Panc1 (cell line): ENCODE results near the gene GPR32. TPM values are rescaled to one million over a fixed set of nuclear protein-coding genes. Genes with fewer than 3 reads are reported as not detected.

Experiments
- ATAC-seq: fragments of 200-7000 bp; cut with Tn5 transposase; 2 replicates; pipeline ENCODE4 v1.9.1; 2020; ENCODE audit warnings: mild to moderate bottlenecking, moderate library complexity
- BruUV-seq: library from RNA; stranded (reverse); fragments of 400-500 nt; replicated peaks from 2 replicates; lab custom pipeline; 2021; lab: Mats Ljungman, UMichigan
- CTCF ChIA-PET: fragments of 300-600 bp; sonication (Branson Sonifier 250); formaldehyde crosslinking; loops from one replicate; lab custom pipeline; 2022; ENCODE audit warnings: antibody characterized with exemption; lab: Charles Lee
- POLR2A ChIA-PET: fragments of 300-600 bp; sonication (Branson Sonifier 250); formaldehyde crosslinking; loops from one replicate; lab custom pipeline; 2022; ENCODE audit warnings: antibody characterized with exemption; lab: Charles Lee
- DNase-seq: peaks from one replicate; pipeline ENCODE4 v3.0.0-alpha.2; 2010; ENCODE audit warnings: low read depth, low spot score
- H3K27ac ChIP-seq: 2 replicates; pipeline ENCODE4 v1.5.1; 2011; ENCODE audit warnings: mild to moderate bottlenecking, low read length, inconsistent platforms
- H3K27me3 ChIP-seq: fragments of 200-500 bp; sonication (Bioruptor generic); 2 replicates; pipeline ENCODE4 v1.6.0; 2014; ENCODE audit warnings: low read length, inconsistent platforms; ENCODE audit not compliant: control insufficient read depth, insufficient read depth
- H3K36me3 ChIP-seq: fragments of 200-500 bp; sonication (Bioruptor generic); 2 replicates; pipeline ENCODE4 v1.5.1; 2014; ENCODE audit warnings: inconsistent platforms, mild to moderate bottlenecking, low read length, moderate library complexity; ENCODE audit not compliant: control insufficient read depth, insufficient read depth
- H3K4me1 ChIP-seq: 2 replicates; pipeline ENCODE4 v1.5.1; 2011; ENCODE audit warnings: inconsistent platforms, mild to moderate bottlenecking, low read length, moderate library complexity; ENCODE audit not compliant: control insufficient read depth, insufficient read depth
- H3K4me3 ChIP-seq, 2 experiments: 2 replicates each; pipeline ENCODE4 v1.5.1; 2011 to 2012; ENCODE audit warnings: low read depth in 2 of 2, low read length in 2 of 2, mild to moderate bottlenecking in 2 of 2, inconsistent platforms in 1 of 2, moderate library complexity in 1 of 2
- H3K9me3 ChIP-seq: fragments of 200-500 bp; sonication (Bioruptor generic); 2 replicates; pipeline ENCODE4 v1.5.1; 2014; ENCODE audit warnings: low read depth, mild to moderate bottlenecking, inconsistent platforms, low read length, moderate library complexity; ENCODE audit not compliant: control insufficient read depth, insufficient read depth
- POLR2AphosphoS5 ChIP-seq: IDR thresholded peaks from 2 replicates; pipeline ENCODE4 v1.6.1; 2012; ENCODE audit warnings: mild to moderate bottlenecking, low read depth, low read length, moderate library complexity
- SIN3A ChIP-seq: IDR thresholded peaks from 2 replicates; pipeline ENCODE4 v1.6.1; 2012; ENCODE audit warnings: low read depth, mild to moderate bottlenecking, low read length, moderate library complexity, borderline replicate concordance; ENCODE audit not compliant: insufficient read depth
- TCF7L2 ChIP-seq: IDR thresholded peaks from 2 replicates; pipeline ENCODE4 v1.6.1; 2011; ENCODE audit warnings: mild to moderate bottlenecking, low read depth, low read length, inconsistent platforms
- in situ Hi-C: cut with HindIII; loops from 2 replicates; pipeline ENCODE4 v1.10.0; 2016; ENCODE audit warnings: low sequenced_read_pairs, low pct_unique_long_range_greater_than_20kb
- intact Hi-C: fragments of 100-400 bp; cut with micrococcal nuclease; formaldehyde crosslinking; loops from one replicate; pipeline ENCODE4 v1.10.0; 2022; ENCODE audit not compliant: unreplicated experiment
- total RNA-seq: library from RNA; stranded (reverse); gene quantifications from one replicate; pipeline ENCODE4 v1.2.1, GENCODE V29; 2021; ENCODE audit not compliant: unreplicated experiment
- TF ChIP-seq, protein P1 (sequence below), 2 experiments: IDR thresholded peaks; 2 replicates each; pipeline ENCODE4 v1.6.1; 2011 to 2012; ENCODE audit warnings: low read depth in 2 of 2, control low read depth in 1 of 2, low read length in 1 of 2, mild to moderate bottlenecking in 1 of 2, moderate library complexity in 1 of 2; ENCODE audit not compliant: insufficient read depth in 1 of 2
- TF ChIP-seq, protein P2 (sequence below): fragments of 450-650 bp; IDR thresholded peaks from 2 replicates; pipeline ENCODE4 v1.5.1; 2017; ENCODE audit warnings: mild to moderate bottlenecking

GPR32 gene
- total RNA-seq, 1 experiment from 2014 or later: not detected

DNA sequence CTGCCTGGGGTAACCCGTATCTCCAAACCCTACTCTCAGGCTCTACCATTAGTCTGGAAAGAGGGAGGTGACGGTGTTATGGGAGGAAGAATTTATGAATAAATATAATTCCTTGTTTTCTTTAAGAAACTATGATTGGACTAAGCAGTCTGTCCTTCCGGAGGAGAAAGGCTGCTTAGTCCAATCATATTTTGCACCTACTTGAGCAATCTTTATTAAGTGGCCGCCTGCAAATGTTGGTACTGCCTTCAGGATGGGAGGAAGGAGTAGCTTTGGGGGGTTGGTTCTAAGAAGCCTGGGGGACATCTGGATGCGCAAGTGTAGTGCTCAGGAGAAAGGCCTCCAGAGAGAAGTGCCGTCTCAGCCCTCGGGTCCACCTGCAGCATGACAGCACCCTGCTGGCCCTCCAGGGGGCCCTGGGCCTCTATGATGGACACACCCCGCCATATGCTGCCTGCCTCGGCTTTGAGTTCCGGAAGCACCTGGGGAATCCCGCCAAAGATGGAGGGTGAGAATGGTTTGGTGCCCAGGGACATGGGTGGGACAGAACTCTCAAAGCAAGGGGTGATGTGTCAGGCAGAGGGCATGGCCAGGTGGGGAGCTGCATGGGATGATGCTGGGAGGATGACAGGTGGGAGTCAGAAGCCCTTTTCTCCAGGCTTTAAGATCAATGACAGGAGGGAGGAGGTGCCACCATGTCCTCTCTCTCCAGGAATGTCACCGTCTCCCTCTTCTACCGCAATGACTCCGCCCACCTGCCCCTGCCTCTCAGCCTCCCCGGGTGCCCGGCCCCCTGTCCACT, 24.0 kb downstream of the GPR32 start:
- no TSS peak for BruUV-seq
- Histone ChIP-seq H3K4me3 (no peak overlapping the region), H3K9me3 (no peaks in the 10 kb centered on the region), H3K4me1 (no peaks in the 10 kb centered on the region), H3K36me3 (no peaks in the 10 kb centered on the region), H3K27me3 (no peaks in the 10 kb centered on the region), H3K27ac (no peak overlapping the region)
- ATAC-seq: peak; percentile 46
- CTCF ChIA-PET: interaction anchor here (2.0 kb wide), 1 partner anchor 128 kb away, joined by 4 read pairs; no protein-coding TSS in a partner anchor
- no peak for DNase-seq
- TF ChIP-seq POLR2AphosphoS5: 0 out of 2 replicates have a peak, but pooled peaks have one; percentile 2
- TF ChIP-seq, protein P1, sequence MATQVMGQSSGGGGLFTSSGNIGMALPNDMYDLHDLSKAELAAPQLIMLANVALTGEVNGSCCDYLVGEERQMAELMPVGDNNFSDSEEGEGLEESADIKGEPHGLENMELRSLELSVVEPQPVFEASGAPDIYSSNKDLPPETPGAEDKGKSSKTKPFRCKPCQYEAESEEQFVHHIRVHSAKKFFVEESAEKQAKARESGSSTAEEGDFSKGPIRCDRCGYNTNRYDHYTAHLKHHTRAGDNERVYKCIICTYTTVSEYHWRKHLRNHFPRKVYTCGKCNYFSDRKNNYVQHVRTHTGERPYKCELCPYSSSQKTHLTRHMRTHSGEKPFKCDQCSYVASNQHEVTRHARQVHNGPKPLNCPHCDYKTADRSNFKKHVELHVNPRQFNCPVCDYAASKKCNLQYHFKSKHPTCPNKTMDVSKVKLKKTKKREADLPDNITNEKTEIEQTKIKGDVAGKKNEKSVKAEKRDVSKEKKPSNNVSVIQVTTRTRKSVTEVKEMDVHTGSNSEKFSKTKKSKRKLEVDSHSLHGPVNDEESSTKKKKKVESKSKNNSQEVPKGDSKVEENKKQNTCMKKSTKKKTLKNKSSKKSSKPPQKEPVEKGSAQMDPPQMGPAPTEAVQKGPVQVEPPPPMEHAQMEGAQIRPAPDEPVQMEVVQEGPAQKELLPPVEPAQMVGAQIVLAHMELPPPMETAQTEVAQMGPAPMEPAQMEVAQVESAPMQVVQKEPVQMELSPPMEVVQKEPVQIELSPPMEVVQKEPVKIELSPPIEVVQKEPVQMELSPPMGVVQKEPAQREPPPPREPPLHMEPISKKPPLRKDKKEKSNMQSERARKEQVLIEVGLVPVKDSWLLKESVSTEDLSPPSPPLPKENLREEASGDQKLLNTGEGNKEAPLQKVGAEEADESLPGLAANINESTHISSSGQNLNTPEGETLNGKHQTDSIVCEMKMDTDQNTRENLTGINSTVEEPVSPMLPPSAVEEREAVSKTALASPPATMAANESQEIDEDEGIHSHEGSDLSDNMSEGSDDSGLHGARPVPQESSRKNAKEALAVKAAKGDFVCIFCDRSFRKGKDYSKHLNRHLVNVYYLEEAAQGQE (IDR thresholded peaks at IDR 0.05; ENCODE audit: insufficient read depth in 1 of 2, low read depth in 2 of 2, low read length in 1 of 2): no peak
- POLR2A ChIA-PET: no interaction called here
- intact Hi-C loops: no loop called here
- in situ Hi-C loops: no loop called here

GRCh38 chr19:50794876-50795663, 24.8 kb downstream of the GPR32 start:
- Histone ChIP-seq H3K4me1 (no peaks in the 10 kb centered on the region), H3K4me3 (no peak overlapping the region), H3K36me3 (no peaks in the 10 kb centered on the region; the same call in 1 of the 2 replicates), H3K9me3 (no peaks in the 10 kb centered on the region), H3K27me3 (no peaks in the 10 kb centered on the region), H3K27ac (no peak overlapping the region)
- peak; percentile 23; the same call in 1 of the 2 replicates for TF ChIP-seq SIN3A
- TF ChIP-seq, protein P2, sequence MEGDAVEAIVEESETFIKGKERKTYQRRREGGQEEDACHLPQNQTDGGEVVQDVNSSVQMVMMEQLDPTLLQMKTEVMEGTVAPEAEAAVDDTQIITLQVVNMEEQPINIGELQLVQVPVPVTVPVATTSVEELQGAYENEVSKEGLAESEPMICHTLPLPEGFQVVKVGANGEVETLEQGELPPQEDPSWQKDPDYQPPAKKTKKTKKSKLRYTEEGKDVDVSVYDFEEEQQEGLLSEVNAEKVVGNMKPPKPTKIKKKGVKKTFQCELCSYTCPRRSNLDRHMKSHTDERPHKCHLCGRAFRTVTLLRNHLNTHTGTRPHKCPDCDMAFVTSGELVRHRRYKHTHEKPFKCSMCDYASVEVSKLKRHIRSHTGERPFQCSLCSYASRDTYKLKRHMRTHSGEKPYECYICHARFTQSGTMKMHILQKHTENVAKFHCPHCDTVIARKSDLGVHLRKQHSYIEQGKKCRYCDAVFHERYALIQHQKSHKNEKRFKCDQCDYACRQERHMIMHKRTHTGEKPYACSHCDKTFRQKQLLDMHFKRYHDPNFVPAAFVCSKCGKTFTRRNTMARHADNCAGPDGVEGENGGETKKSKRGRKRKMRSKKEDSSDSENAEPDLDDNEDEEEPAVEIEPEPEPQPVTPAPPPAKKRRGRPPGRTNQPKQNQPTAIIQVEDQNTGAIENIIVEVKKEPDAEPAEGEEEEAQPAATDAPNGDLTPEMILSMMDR: peak; percentile 59; the same call in 1 of the 2 replicates
- TF ChIP-seq TCF7L2: no peak
- TF ChIP-seq, protein P1 (IDR thresholded peaks at IDR 0.05; ENCODE audit: insufficient read depth in 1 of 2, low read depth in 2 of 2, low read length in 1 of 2): no peak
- TF ChIP-seq POLR2AphosphoS5: peak; percentile 82
- DNase-seq: no peak
- CTCF ChIA-PET: interaction anchor here (2.0 kb wide), 1 partner anchor 127 kb away, joined by 4 read pairs; no protein-coding TSS in a partner anchor
- in situ Hi-C loops: no loop called here
- peak; percentile 67 for ATAC-seq
- BruUV-seq: TSS peak; percentile 27
- POLR2A ChIA-PET: interaction anchor here (0.7 kb wide), 1 partner anchor 122 kb away, joined by 5 read pairs; no protein-coding TSS in a partner anchor
- intact Hi-C loops: loop anchor here (5.0 kb wide), 1 partner anchor 127 kb away; no protein-coding TSS in a partner anchor
